Caco-2 (cell line): Measurements from ENCODE around the gene RCL1. TPM values are rescaled to one million over a fixed set of nuclear protein-coding genes. Genes with fewer than 3 reads are reported as not detected.

Source experiments
- BruUV-seq: library from RNA; stranded (reverse); fragments of 400-500 nt; replicated peaks from 2 replicates; lab custom pipeline; 2021; lab: Mats Ljungman, UMichigan
- CTCF ChIA-PET: fragments of 300-600 bp; sonication (Branson Sonifier 250); formaldehyde crosslinking; loops from one replicate; lab custom pipeline; 2022; ENCODE audit warnings: antibody characterized with exemption; lab: Charles Lee
- POLR2A ChIA-PET: fragments of 300-600 bp; sonication (Branson Sonifier 250); formaldehyde crosslinking; loops from one replicate; lab custom pipeline; 2022; ENCODE audit warnings: antibody characterized with exemption; lab: Charles Lee
- DNase-seq, 2 experiments: peaks; one replicate each; pipeline versions ENCODE4 v3.0.0 to v3.0.0-alpha.2; 2020 to 2022
- H3K27me3 ChIP-seq: replicated peaks from 2 replicates; pipeline ENCODE4 v1.6.0; 2011; ENCODE audit warnings: low read length; ENCODE audit not compliant: control insufficient read depth, insufficient read depth
- H3K36me3 ChIP-seq: 2 replicates; pipeline ENCODE4 v1.5.1; 2011; ENCODE audit warnings: low read length; ENCODE audit not compliant: control insufficient read depth, insufficient read depth
- H3K4me1 ChIP-seq: fragments of 250-450 bp; sonication (Bioruptor Pico); 2 replicates; pipeline ENCODE4 v1.5.1; 2020; ENCODE audit warnings: mild to moderate bottlenecking
- H3K4me3 ChIP-seq: 2 replicates; pipeline ENCODE4 v1.5.1; 2011; ENCODE audit warnings: low read depth, mild to moderate bottlenecking, control low read depth, low read length
- H3K9me3 ChIP-seq: fragments of 250-450 bp; sonication (Bioruptor Pico); 2 replicates; pipeline ENCODE4 v1.5.1; 2020; ENCODE audit warnings: mild to moderate bottlenecking, moderate library complexity
- H3K27ac Mint-ChIP-seq: one replicate; pipeline ENCODE4 v1.8.0; 2022; ENCODE audit warnings: mixed read lengths; ENCODE audit not compliant: unreplicated experiment
- H3K27me3 Mint-ChIP-seq: one replicate; pipeline ENCODE4 v1.8.0; 2022; ENCODE audit warnings: mixed read lengths; ENCODE audit not compliant: insufficient read depth, unreplicated experiment
- H3K36me3 Mint-ChIP-seq: one replicate; pipeline ENCODE4 v1.8.0; 2022; ENCODE audit warnings: mild to moderate bottlenecking, mixed read lengths; ENCODE audit not compliant: insufficient read depth, unreplicated experiment
- H3K4me1 Mint-ChIP-seq: one replicate; pipeline ENCODE4 v1.8.0; 2022; ENCODE audit warnings: low read depth, mixed read lengths; ENCODE audit not compliant: unreplicated experiment
- H3K4me3 Mint-ChIP-seq: one replicate; pipeline ENCODE4 v1.8.0; 2022; ENCODE audit warnings: mild to moderate bottlenecking, moderate library complexity, mixed read lengths; ENCODE audit not compliant: unreplicated experiment
- H3K9me3 Mint-ChIP-seq: one replicate; pipeline ENCODE4 v1.8.0; 2022; ENCODE audit warnings: mixed read lengths; ENCODE audit not compliant: unreplicated experiment
- CTCF ChIP-seq, 2 experiments: fragments of 200-600 bp in 1 of 2; IDR thresholded peaks; 1 replicate in 1 of 2; 2 replicates in 1 of 2; pipeline versions ENCODE4 v1.5.1 to v1.8.0; 2011 to 2022; ENCODE audit warnings: antibody characterized with exemption in 1 of 2, control low read depth in 1 of 2, inconsistent platforms in 1 of 2, low read depth in 1 of 2, low read length in 1 of 2, mild to moderate bottlenecking in 1 of 2, moderate library complexity in 1 of 2; ENCODE audit not compliant: insufficient read depth in 1 of 2, severe bottlenecking in 1 of 2, unreplicated experiment in 1 of 2
- intact Hi-C: fragments of 100-400 bp; cut with micrococcal nuclease; formaldehyde crosslinking; loops from one replicate; pipeline ENCODE4 v1.10.0; 2022; ENCODE audit not compliant: unreplicated experiment
- total RNA-seq: library from RNA; stranded (reverse); gene quantifications from 2 replicates; pipeline ENCODE4 v1.2.3, GENCODE V29; 2022

RCL1 gene
- total RNA-seq, 1 experiment from 2014 or later = 15.7 TPM

GRCh38 chr9:4840018-4840417 is 47.3 kb downstream of the RCL1 start:
- Mint-ChIP-seq H3K27me3 (no peaks in the 10 kb centered on the region), H3K27ac (peak overlapping the region; percentile 39), H3K4me3 (peak overlapping the region; percentile 48), H3K9me3 (no peaks in the 10 kb centered on the region), H3K4me1 (peaks cover 27% of the 10 kb centered on the region), H3K36me3 (peaks cover 15% of the 10 kb centered on the region)
- H3K36me3 ChIP-seq = no peaks in the 10 kb centered on the region; the same call in 1 of the 2 replicates
- POLR2A ChIA-PET = no interaction called here
- H3K27me3 ChIP-seq = no peaks in the 10 kb centered on the region
- BruUV-seq = TSS peak; percentile 49
- DNase-seq = no peak
- intact Hi-C loops = no loop called here
- CTCF ChIA-PET = no interaction called here
- H3K9me3 ChIP-seq = no peaks in the 10 kb centered on the region
- no peak for TF ChIP-seq CTCF (IDR thresholded peaks at IDR 0.05; ENCODE audit: insufficient read depth in 1 of 2, low read depth in 1 of 2, low read length in 1 of 2, severe bottlenecking in 1 of 2, unreplicated experiment in 1 of 2)
- peaks cover 11% of the 10 kb centered on the region; the same call in 1 of the 2 replicates for H3K4me1 ChIP-seq
- H3K4me3 ChIP-seq = no peak overlapping the region

- Histone ChIP-seq H3K27me3 (no peaks in the 10 kb centered on the region), H3K36me3 (no peaks in the 10 kb centered on the region; the same call in 1 of the 2 replicates), H3K4me3 (no peak overlapping the region), H3K4me1 (peaks cover 11% of the 10 kb centered on the region; the same call in 1 of the 2 replicates), H3K9me3 (no peaks in the 10 kb centered on the region)
- Mint-ChIP-seq H3K9me3 (no peaks in the 10 kb centered on the region), H3K27ac (no peak overlapping the region), H3K4me3 (no peak overlapping the region), H3K27me3 (no peaks in the 10 kb centered on the region), H3K4me1 (peaks cover 13% of the 10 kb centered on the region), H3K36me3 (peaks cover 7% of the 10 kb centered on the region)
- BruUV-seq = no TSS peak
- no peak for TF ChIP-seq CTCF (IDR thresholded peaks at IDR 0.05; ENCODE audit: insufficient read depth in 1 of 2, low read depth in 1 of 2, low read length in 1 of 2, severe bottlenecking in 1 of 2, unreplicated experiment in 1 of 2)
- POLR2A ChIA-PET = no interaction called here
- intact Hi-C loops = no loop called here
- CTCF ChIA-PET = no interaction called here
- DNase-seq = no peak
These were observed 49.5 kb downstream of the RCL1 start for GRCh38 chr9:4842213-4842612.

GRCh38 chr9:4842734-4843133 is 50.0 kb downstream of the RCL1 start:
- DNase-seq = no peak
- no peaks in the 10 kb centered on the region; the same call in 1 of the 2 replicates for H3K36me3 ChIP-seq
- H3K27me3 Mint-ChIP-seq = no peaks in the 10 kb centered on the region
- POLR2A ChIA-PET = no interaction called here
- peaks cover 13% of the 10 kb centered on the region for H3K4me1 Mint-ChIP-seq
- H3K27ac Mint-ChIP-seq = no peak overlapping the region
- H3K4me3 Mint-ChIP-seq = no peak overlapping the region
- intact Hi-C loops = no loop called here
- no peak for TF ChIP-seq CTCF (IDR thresholded peaks at IDR 0.05; ENCODE audit: insufficient read depth in 1 of 2, low read depth in 1 of 2, low read length in 1 of 2, severe bottlenecking in 1 of 2, unreplicated experiment in 1 of 2)
- H3K36me3 Mint-ChIP-seq = peaks cover 7% of the 10 kb centered on the region
- H3K27me3 ChIP-seq = no peaks in the 10 kb centered on the region
- CTCF ChIA-PET = no interaction called here
- no peaks in the 10 kb centered on the region for H3K9me3 ChIP-seq
- BruUV-seq = no TSS peak
- no peaks in the 10 kb centered on the region for H3K9me3 Mint-ChIP-seq
- no peak overlapping the region for H3K4me3 ChIP-seq
- peaks cover 11% of the 10 kb centered on the region; the same call in 1 of the 2 replicates for H3K4me1 ChIP-seq
